ENCODE measurements around the gene WDR77. TPM values are rescaled to one million over a fixed set of nuclear protein-coding genes. Genes with fewer than 3 reads are reported as not detected.

The WDR77 gene
- total RNA-seq, 1 experiment from 2014 or later, result 64.5 TPM

GRCh38 chr1:111392460-111392945 is 56.6 kb downstream of the WDR77 start (continued):
- TF ChIP-seq GABPB1 (CRISPR knock-in tag; IDR thresholded peaks at IDR 0.05), result no peak
- TF ChIP-seq MXD4 (CRISPR knock-in tag; IDR thresholded peaks at IDR 0.05; ENCODE audit: borderline replicate concordance), result no peak
- no peak for TF ChIP-seq FOXJ3 (CRISPR knock-in tag; IDR thresholded peaks at IDR 0.05; ENCODE audit: borderline replicate concordance)

- H3K27me3 Mint-ChIP-seq (ENCODE audit: low read depth), result no peaks in the 10 kb centered on the region; the same call in 1 of the 2 replicates
- H3K36me3 Mint-ChIP-seq, result no peaks in the 10 kb centered on the region
- CTCF ChIA-PET, result interaction anchor here (0.6 to 1.0 kb wide), 2 partner anchors 169 to 175 kb away, joined by 3 read pairs; no protein-coding TSS in a partner anchor
- H3K27ac Mint-ChIP-seq, result no peak overlapping the region
- H3K9me3 Mint-ChIP-seq, result peaks cover 8% of the 10 kb centered on the region
- ATAC-seq (no peak), DNase-seq (ENCODE audit: low spot score) (no peak)
- POLR2A ChIA-PET, result no interaction called here
- no peak overlapping the region for H3K4me3 Mint-ChIP-seq
- no peak for TF ChIP-seq E2F5 (CRISPR knock-in tag; IDR thresholded peaks at IDR 0.05)
- peaks cover 9% of the 10 kb centered on the region; the same call in 1 of the 2 replicates for H3K4me1 Mint-ChIP-seq
These were observed 57.0 kb downstream of the WDR77 start for GRCh38 chr1:111392042-111392441.

Other genes starting within 250 kb of the WDR77 start
- gene DENND2D, start 248.6 kb downstream of the WDR77 start, total RNA-seq (2021), result 2.1 to 2.9 TPM (median 2.2 TPM) in 3 replicates
- gene CHI3L2, start 221.5 kb downstream of the WDR77 start, total RNA-seq (2021), result 0.41 to 0.61 TPM (median 0.41 TPM) in 3 replicates
- not detected in 3 replicates for gene CHIA, start 158.4 kb downstream of the WDR77 start, total RNA-seq (2021)
- gene OVGP1, start 21.5 kb downstream of the WDR77 start, total RNA-seq (2021), result 2.3 to 3.9 TPM (median 2.7 TPM) in 3 replicates
- 243 to 284 TPM (median 253 TPM) in 3 replicates for gene ATP5PB, start 208 bp upstream of the WDR77 start, total RNA-seq (2021)
- 0.77 to 0.92 TPM (median 0.78 TPM) in 3 replicates for gene C1orf162, start 24.7 kb upstream of the WDR77 start, total RNA-seq (2021)
- 0.15 to 0.25 TPM in 2 of 3 replicates, not detected in the other for gene ADORA3, start 54.4 kb upstream of the WDR77 start, total RNA-seq (2021)
- gene TMIGD3, start 54.4 kb upstream of the WDR77 start, total RNA-seq (2021), result not detected in 3 replicates
- gene RAP1A, start 170.5 kb upstream of the WDR77 start, total RNA-seq (2021), result 25.4 to 28.3 TPM (median 27.4 TPM) in 3 replicates

Data from WTC11 (cell line).